ENCODE measurements around the gene MAP9.

MAP9 gene

DNA sequence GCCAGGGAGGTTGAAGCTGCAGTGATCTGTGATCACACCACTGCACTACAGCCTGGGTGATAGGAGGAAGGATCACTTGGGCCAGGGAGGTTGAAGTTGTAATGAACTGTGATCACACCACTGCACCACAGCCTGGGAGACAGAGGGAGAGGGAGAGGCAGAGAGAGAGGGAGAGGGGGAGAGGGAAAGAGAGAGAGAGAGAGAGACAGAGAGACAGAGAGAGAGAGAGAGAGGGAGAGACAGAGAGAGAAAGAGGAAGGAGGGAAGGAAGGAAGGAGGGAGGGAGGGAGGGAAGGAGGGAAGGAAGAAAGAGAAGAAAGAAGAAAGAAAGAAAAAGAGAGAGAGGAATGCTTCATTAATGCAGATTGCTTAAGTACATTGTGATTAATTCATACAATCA lies 15.2 kb upstream of the MAP9 start:
- H3K27ac Mint-ChIP-seq, result no peak overlapping the region
- H3K4me1 Mint-ChIP-seq (ENCODE audit: low read depth), result no peaks in the 10 kb centered on the region
- H3K4me3 Mint-ChIP-seq, result no peak overlapping the region
- no peaks in the 10 kb centered on the region for H3K36me3 Mint-ChIP-seq
- H3K9me3 Mint-ChIP-seq (ENCODE audit: low read depth), result no peaks in the 10 kb centered on the region
- H3K27me3 Mint-ChIP-seq, result peaks cover 16% of the 10 kb centered on the region

GRCh38 chr4:155388162-155388561 lies 11.4 kb upstream of the MAP9 start:
- H3K4me3 Mint-ChIP-seq, result no peak overlapping the region

GRCh38 chr4:155383541-155383940 lies 6.8 kb upstream of the MAP9 start:
- Mint-ChIP-seq H3K36me3 (no peaks in the 10 kb centered on the region), H3K9me3 (ENCODE audit: low read depth) (no peaks in the 10 kb centered on the region), H3K27ac (no peak overlapping the region), H3K4me1 (ENCODE audit: low read depth) (no peaks in the 10 kb centered on the region), H3K4me3 (no peak overlapping the region), H3K27me3 (peaks cover 2% of the 10 kb centered on the region)

More at GRCh38 chr4:155388162-155388561, 11.4 kb upstream of the MAP9 start:
- Mint-ChIP-seq H3K36me3 (no peaks in the 10 kb centered on the region), H3K4me1 (ENCODE audit: low read depth) (no peaks in the 10 kb centered on the region), H3K9me3 (ENCODE audit: low read depth) (no peaks in the 10 kb centered on the region), H3K27ac (no peak overlapping the region), H3K27me3 (peaks cover 7% of the 10 kb centered on the region)

- peak overlapping the region; percentile 55 for H3K27ac Mint-ChIP-seq
- H3K4me1 Mint-ChIP-seq (ENCODE audit: low read depth), result peaks cover 19% of the 10 kb centered on the region
- H3K36me3 Mint-ChIP-seq, result peaks cover 6% of the 10 kb centered on the region
- H3K4me3 Mint-ChIP-seq, result peak overlapping the region; percentile 91
- no peaks in the 10 kb centered on the region for H3K9me3 Mint-ChIP-seq (ENCODE audit: low read depth)
- no peaks in the 10 kb centered on the region for H3K27me3 Mint-ChIP-seq
Measured at GRCh38 chr4:155377276-155377675, 511 bp upstream of the MAP9 start.

DNA sequence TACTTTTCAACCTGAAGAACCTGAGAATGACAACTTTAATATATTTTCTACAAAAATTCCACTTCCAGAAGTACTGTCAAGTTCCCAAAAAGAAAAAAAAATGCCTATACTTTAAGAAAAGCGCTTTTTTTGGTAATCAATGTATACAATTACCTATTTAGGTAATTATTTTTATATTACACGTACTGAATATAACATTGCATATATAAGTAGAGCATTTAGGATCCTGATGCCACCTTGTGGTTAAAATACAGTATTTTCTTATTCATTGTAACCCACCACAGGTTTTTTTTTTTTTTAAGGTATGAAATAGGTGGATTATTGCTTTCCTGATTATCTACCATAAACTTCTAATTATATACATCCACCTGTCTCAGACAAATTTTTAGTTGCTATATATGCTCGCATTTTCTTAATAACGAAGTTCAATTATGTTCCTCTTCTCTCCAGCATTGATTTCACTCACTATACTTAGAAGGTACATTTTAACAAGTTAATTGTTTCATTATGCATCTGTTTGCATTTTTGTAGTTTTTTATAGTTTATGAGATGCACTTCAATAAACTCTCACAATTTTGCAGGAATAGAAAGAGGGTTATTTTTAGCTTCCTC lies 5.2 kb downstream of the MAP9 start:
- Mint-ChIP-seq H3K4me1 (ENCODE audit: low read depth) (peaks cover 16% of the 10 kb centered on the region), H3K36me3 (peaks cover 15% of the 10 kb centered on the region), H3K27me3 (no peaks in the 10 kb centered on the region), H3K4me3 (no peak overlapping the region), H3K27ac (no peak overlapping the region), H3K9me3 (ENCODE audit: low read depth) (no peaks in the 10 kb centered on the region)

DNA sequence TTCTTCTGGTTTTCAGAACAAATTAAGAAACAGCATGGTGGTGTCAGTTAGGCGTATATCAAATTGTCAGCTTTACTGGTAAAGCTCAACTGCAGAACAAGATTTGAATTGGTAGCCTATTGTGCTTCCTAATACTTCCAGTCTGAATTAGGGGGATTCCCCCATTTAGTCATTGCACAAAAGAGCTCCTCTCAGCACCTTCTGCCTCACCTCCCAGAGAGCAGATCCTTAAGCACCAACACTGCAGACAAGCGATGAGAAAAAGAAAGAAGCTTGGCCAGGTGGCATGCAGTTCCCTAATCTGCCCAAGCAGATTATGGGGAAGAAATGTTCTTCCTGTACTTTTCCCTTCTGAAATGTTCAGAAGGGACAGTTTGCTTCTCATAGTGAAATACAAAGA lies 9.2 kb downstream of the MAP9 start:
- H3K27me3 Mint-ChIP-seq, result no peaks in the 10 kb centered on the region
- H3K4me1 Mint-ChIP-seq (ENCODE audit: low read depth), result peaks cover 3% of the 10 kb centered on the region
- no peak overlapping the region for H3K4me3 Mint-ChIP-seq
- no peak overlapping the region for H3K27ac Mint-ChIP-seq
- H3K36me3 Mint-ChIP-seq, result peaks cover 26% of the 10 kb centered on the region
- H3K9me3 Mint-ChIP-seq (ENCODE audit: low read depth), result no peaks in the 10 kb centered on the region

DNA sequence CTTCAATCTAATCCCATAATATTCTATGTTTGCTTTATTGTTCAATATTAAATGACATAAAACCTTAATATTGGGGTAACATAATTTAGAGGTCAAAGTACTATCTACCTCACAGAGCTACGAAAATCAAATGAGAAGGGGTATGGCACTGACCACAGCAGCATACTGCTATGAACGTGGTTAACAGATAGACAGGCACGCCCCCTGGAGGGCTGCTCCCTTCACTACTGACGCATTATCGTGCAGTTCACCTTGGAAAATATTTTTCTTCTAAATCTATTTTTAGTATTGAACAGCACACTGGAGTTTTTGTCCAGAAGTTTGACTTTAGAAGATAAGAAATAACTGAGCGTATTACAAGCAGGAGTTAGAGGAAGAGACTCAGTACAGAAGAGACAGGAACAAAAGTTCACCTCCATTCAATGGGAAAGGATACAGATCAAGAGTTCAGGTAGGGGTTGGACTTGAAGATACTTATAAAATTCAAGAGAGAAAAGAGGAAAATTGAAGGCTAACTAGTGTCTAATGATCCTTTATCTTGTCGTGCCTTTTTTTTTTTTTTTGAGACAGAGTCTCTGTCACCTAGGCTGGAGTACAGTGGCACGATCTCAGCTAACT lies 22.7 kb downstream of the MAP9 start:
- Mint-ChIP-seq H3K36me3 (peaks cover 12% of the 10 kb centered on the region), H3K27me3 (no peaks in the 10 kb centered on the region), H3K4me3 (no peak overlapping the region), H3K9me3 (ENCODE audit: low read depth) (no peaks in the 10 kb centered on the region), H3K27ac (no peak overlapping the region), H3K4me1 (ENCODE audit: low read depth) (peaks cover 2% of the 10 kb centered on the region)

- no peaks in the 10 kb centered on the region for H3K4me1 Mint-ChIP-seq (ENCODE audit: low read depth)
- H3K27me3 Mint-ChIP-seq, result no peaks in the 10 kb centered on the region
- H3K27ac Mint-ChIP-seq, result no peak overlapping the region
- H3K36me3 Mint-ChIP-seq, result peaks cover 16% of the 10 kb centered on the region
- no peaks in the 10 kb centered on the region for H3K9me3 Mint-ChIP-seq (ENCODE audit: low read depth)
- H3K4me3 Mint-ChIP-seq, result no peak overlapping the region
Measured at GRCh38 chr4:155342142-155342541, 34.6 kb downstream of the MAP9 start.

DNA sequence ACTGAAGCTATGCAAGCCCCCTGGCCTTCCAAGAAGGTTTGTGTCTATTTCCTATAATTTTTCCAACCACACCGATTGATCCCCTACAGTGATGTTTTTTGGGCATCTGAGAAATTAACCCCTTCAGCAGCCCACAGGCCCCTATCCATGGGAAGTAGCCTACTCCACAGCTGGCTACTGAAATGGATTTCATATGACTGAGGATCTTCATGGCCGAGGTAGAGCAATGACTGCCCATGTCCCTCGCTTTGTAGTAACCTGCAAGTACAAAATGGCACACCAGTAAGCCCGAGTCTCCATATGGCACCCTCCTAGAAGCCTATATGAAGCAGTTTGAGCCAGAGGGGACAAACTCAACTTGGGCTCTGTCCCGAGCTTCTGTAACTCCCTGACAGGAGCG lies 36.8 kb downstream of the MAP9 start:
- H3K36me3 Mint-ChIP-seq, result peaks cover 5% of the 10 kb centered on the region
- H3K4me1 Mint-ChIP-seq (ENCODE audit: low read depth), result no peaks in the 10 kb centered on the region
- no peak overlapping the region for H3K4me3 Mint-ChIP-seq
- H3K27me3 Mint-ChIP-seq, result peaks cover 8% of the 10 kb centered on the region
- no peaks in the 10 kb centered on the region for H3K9me3 Mint-ChIP-seq (ENCODE audit: low read depth)
- no peak overlapping the region for H3K27ac Mint-ChIP-seq

DNA sequence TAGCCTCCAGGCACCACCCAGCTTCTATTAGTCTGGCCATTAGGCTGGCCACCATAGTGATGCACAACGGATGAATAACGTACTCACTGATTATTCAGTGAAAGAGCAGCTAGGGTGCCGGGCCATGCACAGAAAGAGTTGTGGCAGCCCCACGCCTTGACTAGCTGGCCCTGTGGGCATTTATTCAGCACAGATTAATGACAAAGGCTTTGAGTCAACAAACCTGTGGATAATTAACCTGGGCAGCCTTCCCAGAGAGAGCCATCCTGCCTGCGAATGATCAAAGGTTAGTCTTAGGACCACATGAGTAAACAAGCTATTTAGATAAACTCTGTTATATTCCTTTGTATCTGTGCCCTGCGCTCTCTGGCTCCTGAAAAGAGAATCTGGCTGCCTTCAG lies 37.2 kb downstream of the MAP9 start:
- H3K4me1 Mint-ChIP-seq (ENCODE audit: low read depth), result no peaks in the 10 kb centered on the region
- no peak overlapping the region for H3K27ac Mint-ChIP-seq
- no peaks in the 10 kb centered on the region for H3K9me3 Mint-ChIP-seq (ENCODE audit: low read depth)
- peaks cover 5% of the 10 kb centered on the region for H3K36me3 Mint-ChIP-seq
- H3K4me3 Mint-ChIP-seq, result no peak overlapping the region
- peaks cover 8% of the 10 kb centered on the region for H3K27me3 Mint-ChIP-seq

GRCh38 chr4:155338196-155338595 lies 38.6 kb downstream of the MAP9 start:
- Mint-ChIP-seq H3K27me3 (peaks cover 8% of the 10 kb centered on the region), H3K27ac (no peak overlapping the region), H3K9me3 (ENCODE audit: low read depth) (no peaks in the 10 kb centered on the region), H3K4me1 (ENCODE audit: low read depth) (no peaks in the 10 kb centered on the region), H3K4me3 (no peak overlapping the region), H3K36me3 (peaks cover 5% of the 10 kb centered on the region)

GRCh38 chr4:155336242-155336641 lies 40.5 kb downstream of the MAP9 start:
- Mint-ChIP-seq H3K36me3 (no peaks in the 10 kb centered on the region), H3K9me3 (ENCODE audit: low read depth) (no peaks in the 10 kb centered on the region), H3K27me3 (peaks cover 8% of the 10 kb centered on the region), H3K4me3 (no peak overlapping the region), H3K4me1 (ENCODE audit: low read depth) (no peaks in the 10 kb centered on the region), H3K27ac (no peak overlapping the region)

DNA sequence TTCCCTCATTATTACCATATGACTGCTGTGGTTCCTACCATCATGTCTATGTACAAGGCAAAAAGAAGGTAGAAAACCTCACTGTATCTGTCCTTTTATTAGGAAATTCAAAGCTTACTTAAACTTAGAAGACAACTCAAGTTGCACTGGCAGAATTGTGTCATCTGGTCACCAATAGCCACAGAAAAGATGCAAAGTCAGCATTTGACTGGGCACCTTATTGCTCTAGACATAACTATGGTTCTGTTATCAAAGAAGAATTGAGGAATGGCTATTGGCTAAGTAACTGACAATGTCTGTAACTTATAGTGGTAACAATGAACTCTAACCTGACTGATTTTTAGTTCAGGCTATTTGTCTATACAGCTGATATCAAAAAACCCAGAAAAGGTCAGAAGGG lies 45.3 kb downstream of the MAP9 start:
- Mint-ChIP-seq H3K27me3 (peaks cover 5% of the 10 kb centered on the region), H3K4me3 (no peak overlapping the region), H3K9me3 (ENCODE audit: low read depth) (no peaks in the 10 kb centered on the region), H3K4me1 (ENCODE audit: low read depth) (no peaks in the 10 kb centered on the region), H3K36me3 (no peaks in the 10 kb centered on the region), H3K27ac (no peak overlapping the region)

DNA sequence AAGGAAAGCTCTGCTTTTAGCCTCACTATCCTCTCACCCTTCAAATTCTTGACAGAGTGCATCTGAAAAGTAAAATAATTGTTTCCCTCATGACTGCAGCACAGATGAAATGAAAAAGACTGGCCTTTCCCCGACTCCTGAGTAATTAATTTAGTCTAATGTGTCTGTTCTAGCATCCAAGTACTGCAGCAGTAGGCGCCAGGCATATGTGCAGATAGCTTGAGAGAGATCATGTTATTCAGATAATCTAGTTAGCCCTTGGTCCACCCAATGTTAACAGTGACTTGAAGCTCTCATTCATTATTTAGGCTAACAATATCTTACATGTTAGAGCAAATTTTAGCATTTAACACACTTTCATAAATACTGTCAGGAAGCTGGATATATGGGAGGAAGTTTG lies 54.0 kb downstream of the MAP9 start:
- Mint-ChIP-seq H3K4me3 (no peak overlapping the region), H3K9me3 (ENCODE audit: low read depth) (no peaks in the 10 kb centered on the region), H3K36me3 (no peaks in the 10 kb centered on the region), H3K27me3 (peaks cover 11% of the 10 kb centered on the region), H3K27ac (no peak overlapping the region), H3K4me1 (ENCODE audit: low read depth) (no peaks in the 10 kb centered on the region)

DNA sequence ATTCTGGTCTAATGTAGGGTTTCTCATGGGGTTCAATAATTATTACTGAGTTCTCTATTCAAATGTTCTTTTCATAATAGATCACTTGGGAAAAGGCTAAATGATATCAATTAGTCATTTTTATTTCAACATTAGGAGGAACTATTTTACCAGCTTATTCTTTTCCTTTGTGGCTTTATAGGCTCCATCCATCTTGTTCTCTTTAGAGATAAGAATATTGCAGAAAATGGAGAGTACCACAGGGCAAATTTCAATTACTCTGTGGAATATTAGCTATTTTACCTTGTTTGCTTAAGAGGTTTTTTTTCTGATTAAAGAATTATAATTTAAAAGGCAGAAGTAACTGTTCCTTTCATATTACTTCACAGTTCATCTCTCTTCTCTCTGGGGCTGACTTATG lies 55.8 kb downstream of the MAP9 start:
- Mint-ChIP-seq H3K27ac (no peak overlapping the region), H3K27me3 (peaks cover 11% of the 10 kb centered on the region), H3K36me3 (no peaks in the 10 kb centered on the region), H3K4me1 (ENCODE audit: low read depth) (no peaks in the 10 kb centered on the region), H3K4me3 (no peak overlapping the region), H3K9me3 (ENCODE audit: low read depth) (no peaks in the 10 kb centered on the region)

- Mint-ChIP-seq H3K27me3 (peaks cover 11% of the 10 kb centered on the region), H3K9me3 (ENCODE audit: low read depth) (peaks cover 2% of the 10 kb centered on the region), H3K36me3 (peaks cover 1% of the 10 kb centered on the region), H3K4me1 (ENCODE audit: low read depth) (no peaks in the 10 kb centered on the region), H3K4me3 (no peak overlapping the region), H3K27ac (no peak overlapping the region)
Measured at GRCh38 chr4:155319516-155319915, 57.2 kb downstream of the MAP9 start.
